Measurements from ENCODE around the gene LMO2. TPM values are rescaled to one million over a fixed set of nuclear protein-coding genes. Genes with fewer than 3 reads are reported as not detected.
"Not testable (repeated sequence)": the region's sequence is repeated elsewhere in the genome, so short reads cannot be mapped to it uniquely, and the experiment has no call there.

The LMO2 gene
- under 1 TPM in 1 of 2 experiments, not detected in 1; 0.13 TPM for total RNA-seq

GRCh38 chr11:33891714-33892327 is at the start of gene LMO2:
TSS of gene LMO2 (minus strand) at chr11:33892076. CDS start at chr11:33869716, 22,360 bp downstream.
- ChIA-PET POLR2A (no interaction called here), CTCF (no interaction called here)

GRCh38 chr11:33940538-33940815 is 48.6 kb upstream of the LMO2 start:
- ChIA-PET CTCF (no interaction called here), POLR2A (no interaction called here)

- ChIA-PET POLR2A (no interaction called here), CTCF (no interaction called here)
Measured at GRCh38 chr11:33936725-33937604, 45.1 kb upstream of the LMO2 start.

GRCh38 chr11:33935461-33936456 is 43.9 kb upstream of the LMO2 start:
- CTCF ChIA-PET = no interaction called here
- POLR2A ChIA-PET = no interaction called here

GRCh38 chr11:33935005-33935404 is 43.1 kb upstream of the LMO2 start:
- ChIA-PET CTCF (no interaction called here), POLR2A (no interaction called here)

- CTCF ChIA-PET = no interaction called here
- POLR2A ChIA-PET = no interaction called here
Measured at GRCh38 chr11:33934450-33934849, 42.6 kb upstream of the LMO2 start.

GRCh38 chr11:33933602-33934001 is 41.7 kb upstream of the LMO2 start:
- ChIA-PET POLR2A (no interaction called here), CTCF (no interaction called here)

GRCh38 chr11:33932721-33933120 is 40.8 kb upstream of the LMO2 start:
- ChIA-PET CTCF (no interaction called here), POLR2A (no interaction called here)

- POLR2A ChIA-PET, CTCF ChIA-PET: not testable (repeated sequence)
Measured at GRCh38 chr11:33931739-33932366, 40.0 kb upstream of the LMO2 start.

- ChIA-PET CTCF (no interaction called here), POLR2A (no interaction called here)
Measured at GRCh38 chr11:33931067-33931466, 39.2 kb upstream of the LMO2 start.

GRCh38 chr11:33930317-33931021 is 38.6 kb upstream of the LMO2 start:
- ChIA-PET POLR2A (no interaction called here), CTCF (no interaction called here)

- ChIA-PET POLR2A (no interaction called here), CTCF (interaction anchor here (1.0 kb wide), 1 partner anchor 121 kb away, joined by 3 read pairs; no protein-coding TSS in a partner anchor)
Measured at GRCh38 chr11:33928564-33928963, 36.7 kb upstream of the LMO2 start.

GRCh38 chr11:33926671-33927552 is 35.0 kb upstream of the LMO2 start:
- ChIA-PET POLR2A (no interaction called here), CTCF (interaction anchor here (0.8 kb wide), 1 partner anchor 97 kb away, joined by 3 read pairs; no protein-coding TSS in a partner anchor)

- CTCF ChIA-PET = no interaction called here
- POLR2A ChIA-PET = no interaction called here
Measured at GRCh38 chr11:33924341-33924740, 32.5 kb upstream of the LMO2 start.

- POLR2A ChIA-PET = no interaction called here
- CTCF ChIA-PET = no interaction called here
Measured at GRCh38 chr11:33923626-33924025, 31.8 kb upstream of the LMO2 start.

- CTCF ChIA-PET = no interaction called here
Measured at GRCh38 chr11:33920838-33921613, 29.1 kb upstream of the LMO2 start.

GRCh38 chr11:33919645-33920044 is 27.8 kb upstream of the LMO2 start:
- CTCF ChIA-PET = interaction anchor here (0.7 kb wide), 1 partner anchor 77 kb away, joined by 3 read pairs; no protein-coding TSS in a partner anchor

More at GRCh38 chr11:33920838-33921613, 29.1 kb upstream of the LMO2 start:
- POLR2A ChIA-PET = no interaction called here

GRCh38 chr11:33917402-33917801 is 25.5 kb upstream of the LMO2 start:
- POLR2A ChIA-PET = not testable (repeated sequence)

More at GRCh38 chr11:33919645-33920044, 27.8 kb upstream of the LMO2 start:
- POLR2A ChIA-PET = interaction anchor here (0.6 kb wide), 1 partner anchor 30 kb away, joined by 3 read pairs; no protein-coding TSS in a partner anchor

More at GRCh38 chr11:33917402-33917801, 25.5 kb upstream of the LMO2 start:
- CTCF ChIA-PET = not testable (repeated sequence)
